K562 (cell line): ENCODE results near the gene TPPP. TPM values are rescaled to one million over a fixed set of nuclear protein-coding genes. Genes with fewer than 3 reads are reported as not detected.

Source experiments
- BDP1 ChIP-seq: IDR thresholded peaks from 3 replicates; pipeline ENCODE4 v1.6.1; 2011; ENCODE audit not compliant: insufficient read length, insufficient read depth
- CREBBP ChIP-seq: IDR thresholded peaks from one replicate; pipeline ENCODE4 v1.6.1; 2012; ENCODE audit warnings: low read depth, mild to moderate bottlenecking, control low read depth, inconsistent platforms, low read length
- CREM ChIP-seq: IDR thresholded peaks from 2 replicates; pipeline ENCODE4 v1.6.1; 2014; ENCODE audit warnings: antibody characterized with exemption, low read depth
- DNMT1 ChIP-seq: fragments of 450-650 bp; IDR thresholded peaks from 2 replicates; pipeline ENCODE4 v1.6.1; 2016; ENCODE audit warnings: antibody characterized with exemption, mild to moderate bottlenecking
- HMG20A ChIP-seq: fragments of 450-650 bp; formaldehyde crosslinking; conservative IDR thresholded peaks from 2 replicates; pipeline ENCODE4 v1.4.0; 2020; ENCODE audit warnings: mild to moderate bottlenecking, mixed read lengths
- HNRNPH1 ChIP-seq: fragments of 200-400 bp; formaldehyde crosslinking; optimal IDR thresholded peaks from 2 replicates; pipeline ENCODE3; 2017; ENCODE audit warnings: low read depth, mild to moderate bottlenecking, low read length, moderate library complexity
- HNRNPUL1 ChIP-seq: fragments of 200-400 bp; formaldehyde crosslinking; IDR thresholded peaks from 2 replicates; pipeline ENCODE4 v1.6.1; 2017; ENCODE audit warnings: low read length
- MEF2A ChIP-seq: IDR thresholded peaks from 2 replicates; pipeline ENCODE4 v1.6.1; 2011; ENCODE audit warnings: low read depth, mild to moderate bottlenecking, low read length, moderate library complexity; ENCODE audit not compliant: control insufficient read depth
- NCOA2 ChIP-seq, 2 experiments: fragments of 450-650 bp; IDR thresholded peaks; 2 replicates each; pipeline ENCODE4 v1.6.1; 2018; ENCODE audit warnings: mild to moderate bottlenecking in 2 of 2, moderate library complexity in 1 of 2; ENCODE audit not compliant: partially characterized antibody in 2 of 2
- RBM25 ChIP-seq: fragments of 200-400 bp; formaldehyde crosslinking; IDR thresholded peaks from 2 replicates; pipeline ENCODE4 v1.6.1; 2018; ENCODE audit warnings: low read length, low read depth, moderate library complexity; ENCODE audit not compliant: severe bottlenecking
- SMARCE1 ChIP-seq: fragments of 450-650 bp; IDR thresholded peaks from 2 replicates; pipeline ENCODE4 v1.7.1; 2016; ENCODE audit warnings: mild to moderate bottlenecking
- SREBF2 ChIP-seq: sonication (generic); formaldehyde crosslinking; IDR thresholded peaks from 2 replicates; pipeline ENCODE4 v1.4.0; 2020; ENCODE audit warnings: mild to moderate bottlenecking, missing genetic modification reagents
- SRSF9 ChIP-seq: fragments of 200-400 bp; formaldehyde crosslinking; IDR thresholded peaks from 2 replicates; pipeline ENCODE4 v1.6.1; 2017; ENCODE audit warnings: low read depth, low read length, borderline replicate concordance
- TEAD1 ChIP-seq, 2 experiments: fragments of 450-650 bp in 1 of 2; sonication (generic) in 1 of 2; formaldehyde crosslinking; IDR thresholded peaks; 2 replicates each; pipeline versions ENCODE4 v1.4.0 to v1.8.0; 2020 to 2022; ENCODE audit warnings: mild to moderate bottlenecking in 2 of 2, missing genetic modification reagents in 1 of 2
- ZNF232 ChIP-seq: sonication (generic); formaldehyde crosslinking; IDR thresholded peaks from 2 replicates; pipeline ENCODE4 v1.8.0; 2022; ENCODE audit warnings: mild to moderate bottlenecking, missing genetic modification reagents
- ZNF282 ChIP-seq: sonication (generic); formaldehyde crosslinking; IDR thresholded peaks from 2 replicates; pipeline ENCODE4 v1.8.1; 2023; ENCODE audit warnings: missing genetic modification reagents
- ZNF354B ChIP-seq: fragments of 250-450 bp; sonication (Bioruptor Pico); IDR thresholded peaks from 2 replicates; pipeline ENCODE4 v1.4.0; 2020
- ZNF699 ChIP-seq: fragments of 250-450 bp; sonication (Bioruptor Pico); IDR thresholded peaks from 2 replicates; pipeline ENCODE4 v1.8.0; 2021; ENCODE audit warnings: mild to moderate bottlenecking, moderate library complexity; ENCODE audit not compliant: insufficient replicate concordance
- ZNF766 ChIP-seq: fragments of 200-800 bp; sonication (Bioruptor generic); conservative IDR thresholded peaks from 2 replicates; pipeline ENCODE4 v1.6.1; 2016; ENCODE audit warnings: missing genetic modification characterization, missing compliant biosample characterization
- polyA plus RNA-seq, 8 experiments: library from polyadenylated mRNA; depleted of rRNA in 4 of 8; stranded (reverse) in 5 of 8; unstranded in 3 of 8; fragments of >200 nt; fragmentation: Nextera tagmentation in 2 of 8; fragmentation: Illumina TruSeq in 1 of 8; extraction: Ambion mirVana in 2 of 8; extraction: Trizol in 1 of 8; gene quantifications; 2 replicates each; pipeline versions ENCODE4 v1.2.1 to v1.2.3, GENCODE V29; 2011 to 2014; ENCODE audit warnings: inconsistent platforms in 1 of 8, missing spikeins in 1 of 8
- total RNA-seq, 7 experiments: library from RNA; depleted of rRNA in 6 of 7; stranded (reverse); fragments of >200 nt in 6 of 7; fragmentation: Illumina TruSeq in 2 of 7; extraction: Trizol in 2 of 7; gene quantifications; 2 replicates each; pipeline versions ENCODE4 v1.2.1 to v1.2.3, GENCODE V29; 2011 to 2021; ENCODE audit warnings: low replicate concordance in 1 of 7
- TF ChIP-seq, protein P1 (sequence below): fragments of 250-450 bp; sonication (Bioruptor Pico); IDR thresholded peaks from 2 replicates; pipeline ENCODE4 v1.4.0; 2020; ENCODE audit warnings: mild to moderate bottlenecking
- TF ChIP-seq, protein P2 (sequence below), 2 experiments: fragments of 150-350 bp in 1 of 2; IDR thresholded peaks; 2 replicates each; pipeline ENCODE4 v1.6.1; 2012 to 2016; ENCODE audit warnings: low read depth in 2 of 2, low read length in 2 of 2, mild to moderate bottlenecking in 1 of 2, moderate library complexity in 1 of 2
- TF ChIP-seq, protein P3 (sequence below): conservative IDR thresholded peaks from 2 replicates; pipeline ENCODE4 v1.6.1; 2011; ENCODE audit warnings: low read depth, mild to moderate bottlenecking, low read length; ENCODE audit not compliant: control insufficient read depth

Gene TPPP
- total and polyA plus RNA-seq, 9 of the 15 experiments (the other 6 are each of a cell fraction or from before 2014, with no cell fraction given), result 0.01 to 0.07 (median 0.03) TPM; not detected in 6

DNA sequence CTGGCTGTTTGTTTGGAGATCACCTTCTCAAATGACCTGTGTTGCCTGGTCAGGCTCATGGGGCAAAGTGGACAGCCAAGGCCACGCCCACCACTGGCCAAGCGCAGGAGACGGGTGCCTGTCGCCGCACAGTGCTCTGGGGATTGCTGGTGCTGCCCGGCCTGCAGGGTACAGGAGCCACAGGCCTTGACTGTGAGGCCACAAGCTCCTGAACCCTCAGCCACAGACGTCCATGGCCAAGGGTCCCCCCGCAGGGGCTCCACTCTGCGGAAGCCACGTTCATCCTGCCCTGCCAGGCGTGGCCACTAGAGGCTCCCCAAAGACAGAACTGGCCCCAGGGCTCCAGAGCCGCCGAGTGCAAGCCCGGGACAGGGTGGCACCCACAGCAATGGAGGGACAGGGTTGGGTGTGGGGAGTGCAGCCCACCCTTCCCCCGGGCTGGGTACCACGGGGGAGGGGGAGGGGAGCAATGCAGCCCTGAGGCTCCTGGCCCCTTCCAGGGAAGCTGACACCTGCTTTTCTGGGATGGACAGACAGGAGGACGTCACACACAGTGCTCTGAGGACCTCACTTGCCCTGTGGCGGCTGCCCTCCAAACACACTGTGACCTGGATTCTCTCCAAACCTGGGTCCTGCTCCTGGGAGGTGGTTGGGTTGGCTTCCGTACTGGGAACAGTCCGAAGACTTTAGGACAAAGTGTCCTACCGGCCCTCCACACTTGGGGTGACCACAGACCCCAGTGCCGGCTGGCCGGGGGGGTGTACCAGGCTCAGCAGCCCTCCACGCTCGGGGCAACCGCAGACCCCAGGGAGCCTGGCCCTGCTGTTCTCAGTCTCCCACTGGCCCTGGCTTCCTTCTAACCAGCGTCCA, 21.5 kb downstream of the TPPP start (continued):
- TF ChIP-seq HNRNPH1 (no peak), NCOA2 (IDR thresholded peaks at IDR 0.05; ENCODE audit: partially characterized antibody in 2 of 2) (no peak), CREM (peak; percentile 38; the same call in 1 of the 2 replicates), BDP1 (no peak), ZNF232 (no peak), DNMT1 (no peak), ZNF699 (CRISPR knock-in tag) (no peak), HMG20A (no peak), ZNF766 (CRISPR knock-in tag) (no peak), MEF2A (no peak), SRSF9 (no peak), HNRNPUL1 (no peak), ZNF282 (no peak), TEAD1 (CRISPR knock-in tag; IDR thresholded peaks at IDR 0.05) (0 out of 4 replicates have a peak, but pooled peaks of 1 of the 2 experiments have one; percentile 10), SREBF2 (no peak), CREBBP (no peak), ZNF354B (no peak), SMARCE1 (no peak), RBM25 (no peak)
- TF ChIP-seq, protein P1, sequence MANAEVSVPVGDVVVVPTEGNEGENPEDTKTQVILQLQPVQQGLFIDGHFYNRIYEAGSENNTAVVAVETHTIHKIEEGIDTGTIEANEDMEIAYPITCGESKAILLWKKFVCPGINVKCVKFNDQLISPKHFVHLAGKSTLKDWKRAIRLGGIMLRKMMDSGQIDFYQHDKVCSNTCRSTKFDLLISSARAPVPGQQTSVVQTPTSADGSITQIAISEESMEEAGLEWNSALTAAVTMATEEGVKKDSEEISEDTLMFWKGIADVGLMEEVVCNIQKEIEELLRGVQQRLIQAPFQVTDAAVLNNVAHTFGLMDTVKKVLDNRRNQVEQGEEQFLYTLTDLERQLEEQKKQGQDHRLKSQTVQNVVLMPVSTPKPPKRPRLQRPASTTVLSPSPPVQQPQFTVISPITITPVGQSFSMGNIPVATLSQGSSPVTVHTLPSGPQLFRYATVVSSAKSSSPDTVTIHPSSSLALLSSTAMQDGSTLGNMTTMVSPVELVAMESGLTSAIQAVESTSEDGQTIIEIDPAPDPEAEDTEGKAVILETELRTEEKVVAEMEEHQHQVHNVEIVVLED (CRISPR knock-in tag), result no peak
- TF ChIP-seq, protein P2, sequence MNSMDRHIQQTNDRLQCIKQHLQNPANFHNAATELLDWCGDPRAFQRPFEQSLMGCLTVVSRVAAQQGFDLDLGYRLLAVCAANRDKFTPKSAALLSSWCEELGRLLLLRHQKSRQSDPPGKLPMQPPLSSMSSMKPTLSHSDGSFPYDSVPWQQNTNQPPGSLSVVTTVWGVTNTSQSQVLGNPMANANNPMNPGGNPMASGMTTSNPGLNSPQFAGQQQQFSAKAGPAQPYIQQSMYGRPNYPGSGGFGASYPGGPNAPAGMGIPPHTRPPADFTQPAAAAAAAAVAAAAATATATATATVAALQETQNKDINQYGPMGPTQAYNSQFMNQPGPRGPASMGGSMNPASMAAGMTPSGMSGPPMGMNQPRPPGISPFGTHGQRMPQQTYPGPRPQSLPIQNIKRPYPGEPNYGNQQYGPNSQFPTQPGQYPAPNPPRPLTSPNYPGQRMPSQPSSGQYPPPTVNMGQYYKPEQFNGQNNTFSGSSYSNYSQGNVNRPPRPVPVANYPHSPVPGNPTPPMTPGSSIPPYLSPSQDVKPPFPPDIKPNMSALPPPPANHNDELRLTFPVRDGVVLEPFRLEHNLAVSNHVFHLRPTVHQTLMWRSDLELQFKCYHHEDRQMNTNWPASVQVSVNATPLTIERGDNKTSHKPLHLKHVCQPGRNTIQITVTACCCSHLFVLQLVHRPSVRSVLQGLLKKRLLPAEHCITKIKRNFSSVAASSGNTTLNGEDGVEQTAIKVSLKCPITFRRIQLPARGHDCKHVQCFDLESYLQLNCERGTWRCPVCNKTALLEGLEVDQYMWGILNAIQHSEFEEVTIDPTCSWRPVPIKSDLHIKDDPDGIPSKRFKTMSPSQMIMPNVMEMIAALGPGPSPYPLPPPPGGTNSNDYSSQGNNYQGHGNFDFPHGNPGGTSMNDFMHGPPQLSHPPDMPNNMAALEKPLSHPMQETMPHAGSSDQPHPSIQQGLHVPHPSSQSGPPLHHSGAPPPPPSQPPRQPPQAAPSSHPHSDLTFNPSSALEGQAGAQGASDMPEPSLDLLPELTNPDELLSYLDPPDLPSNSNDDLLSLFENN (IDR thresholded peaks at IDR 0.05; ENCODE audit: low read depth in 2 of 2, low read length in 2 of 2), result no peak
- TF ChIP-seq, protein P3, sequence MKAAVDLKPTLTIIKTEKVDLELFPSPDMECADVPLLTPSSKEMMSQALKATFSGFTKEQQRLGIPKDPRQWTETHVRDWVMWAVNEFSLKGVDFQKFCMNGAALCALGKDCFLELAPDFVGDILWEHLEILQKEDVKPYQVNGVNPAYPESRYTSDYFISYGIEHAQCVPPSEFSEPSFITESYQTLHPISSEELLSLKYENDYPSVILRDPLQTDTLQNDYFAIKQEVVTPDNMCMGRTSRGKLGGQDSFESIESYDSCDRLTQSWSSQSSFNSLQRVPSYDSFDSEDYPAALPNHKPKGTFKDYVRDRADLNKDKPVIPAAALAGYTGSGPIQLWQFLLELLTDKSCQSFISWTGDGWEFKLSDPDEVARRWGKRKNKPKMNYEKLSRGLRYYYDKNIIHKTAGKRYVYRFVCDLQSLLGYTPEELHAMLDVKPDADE, result no peak
